ENCODE results near the gene TRIAP1. TPM values are rescaled to one million over a fixed set of nuclear protein-coding genes. Genes with fewer than 3 reads are reported as not detected.
"Not testable (repeated sequence)": the region's sequence is repeated elsewhere in the genome, so short reads cannot be mapped to it uniquely, and the experiment has no call there.

TRIAP1 gene
- total RNA-seq, 1 donor from 2014 or later: 36.8 TPM

DNA sequence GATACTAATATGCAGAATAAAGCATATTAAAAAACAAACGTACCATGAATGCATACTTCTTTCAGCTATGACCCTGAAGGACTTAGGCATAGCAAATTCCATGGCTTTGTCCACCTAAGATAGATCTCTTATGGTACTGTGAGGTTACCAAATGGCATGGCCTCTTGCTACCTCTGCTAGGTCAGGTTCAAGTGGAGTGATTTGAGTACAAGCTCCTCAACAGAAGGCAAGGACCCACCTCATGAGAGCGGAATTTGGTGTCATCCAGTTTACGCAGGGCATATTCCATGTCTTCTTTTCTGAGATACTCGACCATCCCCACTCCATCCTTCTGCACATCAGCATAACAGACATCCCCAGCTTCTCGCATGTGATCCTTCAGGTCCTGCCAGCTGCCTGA, 17.5 kb upstream of the TRIAP1 start:
- peaks cover 25% of the 10 kb centered on the region for H3K4me1 Mint-ChIP-seq (ENCODE audit: low read depth)
- DNase-seq (ENCODE audit: low spot score): no peak
- no peak overlapping the region for H3K27ac Mint-ChIP-seq
- H3K4me3 Mint-ChIP-seq (ENCODE audit: low read depth): no peak overlapping the region
- no peaks in the 10 kb centered on the region for H3K9me3 Mint-ChIP-seq
- H3K36me3 Mint-ChIP-seq (ENCODE audit: low read depth): peaks cover 82% of the 10 kb centered on the region
- intact Hi-C loops (cut with micrococcal nuclease): no loop called here
- H3K27me3 Mint-ChIP-seq (ENCODE audit: low read depth): no peaks in the 10 kb centered on the region

DNA sequence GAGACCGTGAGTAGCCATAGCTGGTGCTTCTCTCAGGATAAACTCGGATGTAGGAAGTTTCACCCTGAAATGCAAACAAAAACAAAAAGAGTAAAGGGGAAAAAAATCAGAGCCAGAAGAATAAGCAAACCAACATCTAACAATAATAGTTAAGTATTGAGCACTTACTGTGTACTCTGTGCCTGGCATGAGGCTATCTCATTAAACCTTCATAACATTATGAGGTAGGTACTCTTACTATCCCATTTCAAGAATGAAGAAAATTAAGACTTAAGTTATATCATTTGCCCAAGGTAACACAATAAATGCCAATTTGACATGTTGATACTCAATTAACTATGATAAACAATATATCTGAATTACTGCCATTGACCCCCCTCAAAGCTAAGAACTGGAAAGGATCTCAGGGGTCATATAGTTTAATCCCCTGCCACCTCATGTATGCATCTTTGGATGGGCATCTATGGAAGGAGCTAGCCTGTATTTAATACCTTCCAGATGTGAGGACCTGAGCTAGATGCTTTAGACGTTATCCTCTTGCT, 16.0 kb upstream of the TRIAP1 start:
- intact Hi-C loops (cut with micrococcal nuclease): no loop called here
- Mint-ChIP-seq H3K36me3 (ENCODE audit: low read depth) (peaks cover 78% of the 10 kb centered on the region), H3K27ac (no peak overlapping the region), H3K4me1 (ENCODE audit: low read depth) (peaks cover 16% of the 10 kb centered on the region), H3K27me3 (ENCODE audit: low read depth) (no peaks in the 10 kb centered on the region), H3K9me3 (no peaks in the 10 kb centered on the region), H3K4me3 (ENCODE audit: low read depth) (no peak overlapping the region)
- DNase-seq (ENCODE audit: low spot score): no peak

DNA sequence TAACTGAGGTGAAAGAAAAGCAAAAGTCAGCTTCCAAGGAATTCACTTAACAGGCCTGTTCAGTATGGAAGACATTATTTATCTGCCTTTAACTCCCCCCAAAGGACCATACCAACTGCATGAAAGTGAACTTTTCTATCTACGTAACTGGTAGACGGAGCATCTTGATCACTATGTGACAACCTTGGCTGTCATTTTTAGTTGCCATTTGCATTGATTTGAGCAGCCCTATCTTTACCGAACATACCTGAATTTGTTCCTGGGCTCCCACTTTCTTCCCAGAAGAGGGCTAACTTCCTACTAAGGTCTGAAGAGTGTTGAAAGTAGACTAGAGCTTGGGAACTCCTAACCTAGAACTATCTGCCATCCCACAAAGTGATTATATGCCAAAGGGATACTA, 14.0 kb upstream of the TRIAP1 start:
- no peak overlapping the region for H3K27ac Mint-ChIP-seq

DNA sequence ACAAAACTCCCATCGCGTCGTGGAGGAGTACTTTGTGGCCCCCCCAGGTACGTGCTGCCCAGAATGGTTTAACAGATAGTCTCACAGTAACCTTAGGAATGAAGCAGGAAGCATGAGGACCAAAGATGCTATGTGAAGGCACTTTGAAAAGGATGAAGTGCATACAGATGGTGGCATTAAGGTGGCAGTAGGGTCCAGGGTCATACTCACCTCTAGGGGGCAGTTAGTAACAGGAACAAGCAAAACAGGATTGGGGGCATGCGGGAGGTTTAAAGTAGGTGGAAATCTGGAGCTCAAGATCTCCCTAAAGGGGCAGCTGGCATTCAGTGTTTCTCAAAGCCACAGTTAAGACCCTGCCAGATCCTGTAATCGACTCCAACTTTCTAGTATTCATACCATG, 10.9 kb upstream of the TRIAP1 start:
- peaks cover 4% of the 10 kb centered on the region for H3K4me1 Mint-ChIP-seq (ENCODE audit: low read depth)
- peaks cover 64% of the 10 kb centered on the region for H3K36me3 Mint-ChIP-seq (ENCODE audit: low read depth)
- H3K27me3 Mint-ChIP-seq (ENCODE audit: low read depth): no peaks in the 10 kb centered on the region
- H3K9me3 Mint-ChIP-seq: no peaks in the 10 kb centered on the region
- no peak overlapping the region for H3K27ac Mint-ChIP-seq
- intact Hi-C loops (cut with micrococcal nuclease): no loop called here
- no peak for DNase-seq (ENCODE audit: low spot score)
- no peak overlapping the region for H3K4me3 Mint-ChIP-seq (ENCODE audit: low read depth)

More for the DNA sequence above, 14.0 kb upstream of the TRIAP1 start:
- no peak overlapping the region for H3K4me3 Mint-ChIP-seq (ENCODE audit: low read depth)
- peaks cover 79% of the 10 kb centered on the region for H3K36me3 Mint-ChIP-seq (ENCODE audit: low read depth)
- intact Hi-C loops (cut with micrococcal nuclease): no loop called here
- no peak for DNase-seq (ENCODE audit: low spot score)
- no peaks in the 10 kb centered on the region for H3K27me3 Mint-ChIP-seq (ENCODE audit: low read depth)
- no peaks in the 10 kb centered on the region for H3K9me3 Mint-ChIP-seq
- peaks cover 2% of the 10 kb centered on the region for H3K4me1 Mint-ChIP-seq (ENCODE audit: low read depth)

DNA sequence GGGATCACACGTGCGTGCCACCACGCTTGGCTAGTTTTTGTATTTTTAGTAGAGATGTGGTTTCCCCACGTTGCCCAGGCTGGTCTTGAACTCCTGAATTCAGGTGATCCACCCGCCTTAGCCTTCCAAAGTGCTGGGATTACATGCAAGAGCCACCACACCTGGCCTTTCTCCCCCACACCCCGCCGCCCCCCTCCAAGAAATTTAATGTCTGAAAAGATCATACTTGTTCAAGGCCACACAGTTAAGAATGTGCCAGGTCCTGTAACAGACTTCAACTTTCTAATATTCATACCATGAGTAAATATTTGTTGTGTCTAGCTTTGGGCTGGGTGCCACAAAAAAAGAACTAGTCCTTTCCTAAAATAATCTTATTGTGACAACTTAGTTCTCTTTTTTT, 9.1 kb upstream of the TRIAP1 start:
- Mint-ChIP-seq H3K4me1 (ENCODE audit: low read depth) (peaks cover 4% of the 10 kb centered on the region), H3K36me3 (ENCODE audit: low read depth) (peaks cover 60% of the 10 kb centered on the region), H3K4me3 (ENCODE audit: low read depth) (no peak overlapping the region), H3K27ac (no peak overlapping the region), H3K9me3 (no peaks in the 10 kb centered on the region), H3K27me3 (ENCODE audit: low read depth) (no peaks in the 10 kb centered on the region)
- no peak for DNase-seq (ENCODE audit: low spot score)
- intact Hi-C loops (cut with micrococcal nuclease): no loop called here

DNA sequence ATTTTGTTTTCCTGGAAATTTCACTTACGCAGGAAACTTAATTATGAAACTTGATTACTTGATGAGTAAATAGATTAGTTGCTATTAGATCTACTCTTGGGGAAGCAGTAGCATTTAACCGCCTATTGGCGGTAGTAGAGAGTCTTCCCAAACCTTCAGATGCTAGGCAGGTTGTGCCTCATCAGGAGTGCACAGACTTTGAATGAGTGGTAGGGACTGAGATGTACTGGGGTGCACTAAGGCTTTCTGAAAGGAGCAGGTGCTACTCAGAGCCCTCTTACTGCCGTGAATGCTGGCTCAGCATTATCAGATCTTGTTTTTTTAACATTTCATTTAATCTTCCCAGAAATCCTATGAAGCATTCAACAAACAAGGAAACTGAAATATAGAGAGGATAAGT, 7.8 kb upstream of the TRIAP1 start:
- Mint-ChIP-seq H3K27me3 (ENCODE audit: low read depth) (no peaks in the 10 kb centered on the region), H3K9me3 (no peaks in the 10 kb centered on the region), H3K27ac (no peak overlapping the region), H3K36me3 (ENCODE audit: low read depth) (peaks cover 59% of the 10 kb centered on the region), H3K4me1 (ENCODE audit: low read depth) (peaks cover 2% of the 10 kb centered on the region), H3K4me3 (ENCODE audit: low read depth) (no peak overlapping the region)
- intact Hi-C loops (cut with micrococcal nuclease): no loop called here
- DNase-seq (ENCODE audit: low spot score): no peak

DNA sequence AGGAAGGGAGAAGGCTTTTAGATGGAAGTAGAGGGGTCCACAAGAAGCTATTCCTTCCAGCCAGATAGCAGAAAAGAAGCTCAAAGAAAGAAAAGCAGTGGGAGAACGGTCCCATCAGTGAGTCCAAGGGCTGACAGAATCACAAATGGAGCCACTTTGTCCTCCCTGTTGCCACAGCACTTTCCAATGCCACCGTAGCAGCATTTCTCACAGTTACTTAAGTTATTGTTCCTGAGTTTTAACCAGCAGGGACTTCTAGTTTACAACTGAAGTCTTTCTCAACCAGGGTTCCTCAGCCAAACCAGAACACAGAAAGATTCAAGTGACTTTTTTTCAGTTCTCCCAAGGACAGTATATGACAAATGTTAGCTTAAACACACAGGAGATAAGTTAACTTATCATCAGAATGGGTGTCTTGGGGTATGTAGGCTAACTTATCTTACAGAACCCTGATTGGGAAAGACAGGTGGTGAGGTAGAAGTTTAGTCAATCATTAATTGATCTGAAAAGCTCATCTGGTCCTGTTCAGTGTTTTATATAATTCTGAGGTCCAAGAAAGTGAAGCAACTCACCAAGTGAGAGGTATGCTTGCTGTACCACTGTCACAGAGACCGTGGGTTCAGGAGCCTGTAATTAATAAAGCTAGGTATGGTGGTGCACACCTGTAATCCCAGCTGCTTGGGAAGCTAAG, 7.0 kb upstream of the TRIAP1 start:
- peaks cover 56% of the 10 kb centered on the region for H3K36me3 Mint-ChIP-seq (ENCODE audit: low read depth)
- intact Hi-C loops (cut with micrococcal nuclease): no loop called here
- H3K27ac Mint-ChIP-seq: no peak overlapping the region
- no peak overlapping the region for H3K4me3 Mint-ChIP-seq (ENCODE audit: low read depth)
- H3K27me3 Mint-ChIP-seq (ENCODE audit: low read depth): no peaks in the 10 kb centered on the region
- no peaks in the 10 kb centered on the region for H3K9me3 Mint-ChIP-seq
- peaks cover 2% of the 10 kb centered on the region for H3K4me1 Mint-ChIP-seq (ENCODE audit: low read depth)
- no peak for DNase-seq (ENCODE audit: low spot score)

DNA sequence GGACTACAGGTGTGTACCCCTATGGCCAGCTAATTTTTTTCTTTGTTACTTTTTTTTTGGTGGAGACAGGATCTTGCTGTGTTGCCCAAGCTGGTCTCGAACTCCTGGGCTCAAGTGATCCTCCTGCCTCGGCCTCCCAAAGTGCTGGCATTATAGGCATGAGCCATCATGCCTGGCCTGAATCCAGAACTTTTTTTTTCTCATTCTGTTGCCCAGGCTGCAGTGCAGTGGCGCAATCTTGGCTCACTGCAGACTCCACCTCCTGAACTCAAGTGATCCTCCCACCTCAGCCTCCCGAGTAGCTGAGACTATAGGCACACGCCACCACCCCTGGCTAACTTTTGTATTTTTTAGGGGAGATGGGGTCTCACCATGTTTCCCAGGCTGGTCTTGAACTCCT, 6.3 kb upstream of the TRIAP1 start:
- H3K36me3 Mint-ChIP-seq (ENCODE audit: low read depth): peaks cover 60% of the 10 kb centered on the region
- DNase-seq (ENCODE audit: low spot score); intact Hi-C loops (cut with micrococcal nuclease); H3K4me1 Mint-ChIP-seq (ENCODE audit: low read depth); H3K4me3 Mint-ChIP-seq (ENCODE audit: low read depth); H3K27me3 Mint-ChIP-seq (ENCODE audit: low read depth); H3K9me3 Mint-ChIP-seq; H3K27ac Mint-ChIP-seq: not testable (repeated sequence)

DNA sequence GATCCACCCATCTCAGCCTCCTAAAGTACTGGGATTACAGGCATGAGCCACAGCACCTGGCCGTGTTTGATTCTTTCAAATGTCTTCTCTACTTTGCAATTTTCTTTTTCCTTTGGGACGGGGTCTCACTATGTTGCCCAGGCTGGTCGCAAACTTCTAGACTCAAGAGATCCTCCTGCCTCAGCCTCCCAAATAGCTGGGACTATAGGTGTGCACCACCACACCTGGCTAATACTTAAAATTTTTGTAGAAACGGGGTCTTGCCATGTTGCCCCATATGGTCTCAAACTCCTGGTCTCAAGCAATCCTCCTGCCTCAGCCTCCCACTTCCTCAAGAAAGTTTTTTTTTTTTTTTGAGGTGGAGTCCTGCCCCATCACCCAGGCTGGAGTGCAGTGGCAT, 1.8 kb upstream of the TRIAP1 start:
- intact Hi-C loops (cut with micrococcal nuclease): loop anchor here (5.0 kb wide), 1 partner anchor 49 kb away; the partner anchor contains the start of gene DYNLL1
- Mint-ChIP-seq H3K9me3 (no peaks in the 10 kb centered on the region), H3K27me3 (ENCODE audit: low read depth) (peaks cover 1% of the 10 kb centered on the region), H3K4me1 (ENCODE audit: low read depth) (peaks cover 17% of the 10 kb centered on the region), H3K27ac (peak overlapping the region; percentile 98), H3K4me3 (ENCODE audit: low read depth) (peak overlapping the region; percentile 98), H3K36me3 (ENCODE audit: low read depth) (peaks cover 56% of the 10 kb centered on the region)
- no peak for DNase-seq (ENCODE audit: low spot score)

DNA sequence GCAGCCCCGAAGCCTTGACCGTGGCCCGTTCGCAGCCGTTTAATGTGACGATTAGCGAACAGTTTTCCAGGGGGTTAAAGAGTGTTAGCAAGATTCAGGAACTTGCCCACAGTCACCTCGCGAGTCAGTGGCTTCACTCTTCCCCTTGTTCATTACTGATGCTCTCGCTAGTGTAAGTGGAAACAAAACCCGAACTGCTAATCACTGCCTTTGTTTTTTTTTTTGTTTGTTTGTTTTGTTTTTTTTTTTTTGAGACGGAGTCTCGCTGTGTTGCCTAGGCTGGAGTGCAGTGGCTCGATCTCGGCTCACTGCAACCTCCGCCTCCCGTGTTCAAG, 627 bp upstream of the TRIAP1 start:
- Mint-ChIP-seq H3K4me3 (ENCODE audit: low read depth) (peak overlapping the region; percentile 98), H3K4me1 (ENCODE audit: low read depth) (peaks cover 17% of the 10 kb centered on the region), H3K36me3 (ENCODE audit: low read depth) (peaks cover 55% of the 10 kb centered on the region), H3K27ac (peak overlapping the region; percentile 98)
- DNase-seq (ENCODE audit: low spot score); H3K9me3 Mint-ChIP-seq; H3K27me3 Mint-ChIP-seq (ENCODE audit: low read depth): not testable (repeated sequence)
- intact Hi-C loops (cut with micrococcal nuclease): loop anchor here (1.0 to 5.0 kb wide), 4 partner anchors 9 to 82 kb away; partner anchors contain the start of genes COQ5, COX6A1, DYNLL1 and SRSF9

DNA sequence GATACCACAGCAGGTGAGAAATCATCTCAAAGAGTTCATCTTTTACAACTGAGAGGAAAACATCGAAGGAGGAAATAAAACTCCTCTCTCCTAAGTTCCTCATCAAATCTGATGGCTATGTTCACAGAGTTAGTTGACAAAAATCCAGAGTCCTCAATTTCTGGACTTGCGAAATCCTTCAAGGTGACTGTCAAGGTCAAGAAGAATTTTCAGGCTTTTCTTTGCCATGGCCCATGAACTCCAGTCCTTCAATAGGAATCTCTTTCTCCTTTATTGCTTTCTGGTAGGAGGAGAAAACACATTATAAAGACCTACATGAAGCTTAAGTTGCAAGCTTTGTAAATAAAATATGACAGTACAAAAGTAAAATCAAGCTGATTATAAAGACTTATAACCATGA, 1.5 kb downstream of the TRIAP1 start:
- peak overlapping the region; percentile 22 for H3K27ac Mint-ChIP-seq
- no peak for DNase-seq (ENCODE audit: low spot score)
- H3K4me3 Mint-ChIP-seq (ENCODE audit: low read depth): peak overlapping the region; percentile 98
- H3K27me3 Mint-ChIP-seq (ENCODE audit: low read depth): peaks cover 1% of the 10 kb centered on the region
- H3K9me3 Mint-ChIP-seq: no peaks in the 10 kb centered on the region
- intact Hi-C loops (cut with micrococcal nuclease): loop anchor here (5.0 kb wide), 1 partner anchor 53 kb away; the partner anchor contains the start of gene DYNLL1
- H3K36me3 Mint-ChIP-seq (ENCODE audit: low read depth): peaks cover 67% of the 10 kb centered on the region
- peaks cover 23% of the 10 kb centered on the region for H3K4me1 Mint-ChIP-seq (ENCODE audit: low read depth)

DNA sequence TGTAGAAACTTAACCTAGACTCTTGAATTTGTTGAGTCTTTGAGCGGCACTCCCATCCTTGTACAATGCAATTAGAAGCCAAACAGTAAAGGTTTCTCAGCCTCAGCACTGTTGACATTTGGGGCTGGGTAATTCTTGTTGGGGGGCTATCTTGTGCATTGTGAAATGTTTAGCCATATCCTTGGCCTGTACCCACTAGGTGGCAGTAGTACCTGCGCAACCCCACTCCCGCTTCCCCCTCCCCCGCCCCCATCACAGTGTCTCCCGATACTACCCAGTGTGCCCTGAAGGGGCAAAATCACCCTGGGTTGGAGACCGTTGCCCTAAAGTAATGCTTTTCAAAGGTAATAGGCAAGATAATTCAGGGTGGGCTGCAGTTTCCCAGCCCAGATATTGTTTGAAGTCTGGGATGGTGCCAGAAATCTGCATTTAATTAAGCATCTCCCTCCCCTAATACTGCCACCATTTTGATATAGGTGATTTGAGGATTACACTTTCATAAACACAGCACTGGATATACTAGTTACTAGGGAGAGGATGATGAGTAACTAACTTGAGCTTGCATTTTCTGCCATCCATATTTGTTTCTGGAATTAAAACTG, 6.4 kb downstream of the TRIAP1 start:
- Mint-ChIP-seq H3K27me3 (ENCODE audit: low read depth) (no peaks in the 10 kb centered on the region), H3K27ac (no peak overlapping the region), H3K4me3 (ENCODE audit: low read depth) (peak overlapping the region; percentile 49), H3K36me3 (ENCODE audit: low read depth) (peaks cover 47% of the 10 kb centered on the region), H3K4me1 (ENCODE audit: low read depth) (peaks cover 17% of the 10 kb centered on the region), H3K9me3 (no peaks in the 10 kb centered on the region)
- peak; percentile 56 for DNase-seq (ENCODE audit: low spot score)
- intact Hi-C loops (cut with micrococcal nuclease): loop anchor here (1.0 to 5.0 kb wide), 4 partner anchors 30 to 243 kb away; partner anchors contain the start of genes PLA2G1B, RNF10 and SRSF9

Data from activated T-helper 2 cell treated with anti-CD3 and anti-CD28 coated beads, Interferon-gamma antibody, Interleukin-2, Interleukin-4, amounts not matched to agents 10 μg/mL and 5 μg/mL and 100 μg/mL, durations not matched to agents 14 hours and 24 hours and 36 hours (primary cell).